Memory B cell (primary cell): ENCODE data around the gene ERFL.

ENCODE experiments used
- ATAC-seq: fragments of 150-1000 bp; cut with Tn5 transposase; 2 replicates; pipeline ENCODE4 v1.10.0; 2021; ENCODE audit warnings: low read depth, mild to moderate bottlenecking, moderate library complexity
- DNase-seq, 2 donors: peaks; one replicate each; pipeline ENCODE4 v3.0.0; 2022; ENCODE audit warnings: low spot score in 2 of 2
- H3K27ac Mint-ChIP-seq: one replicate; pipeline ENCODE4 v1.8.0; 2022; ENCODE audit warnings: mild to moderate bottlenecking, moderate library complexity, mixed read lengths
- H3K27me3 Mint-ChIP-seq: one replicate; pipeline ENCODE4 v1.8.0; 2022; ENCODE audit warnings: mixed read lengths
- H3K36me3 Mint-ChIP-seq: one replicate; pipeline ENCODE4 v1.8.0; 2022; ENCODE audit warnings: mild to moderate bottlenecking, mixed read lengths
- H3K4me1 Mint-ChIP-seq: one replicate; pipeline ENCODE4 v1.8.0; 2022; ENCODE audit warnings: mixed read lengths
- H3K4me3 Mint-ChIP-seq: one replicate; pipeline ENCODE4 v1.8.0; 2022; ENCODE audit warnings: mild to moderate bottlenecking, moderate library complexity, mixed read lengths
- H3K9me3 Mint-ChIP-seq: one replicate; pipeline ENCODE4 v1.8.0; 2022; ENCODE audit warnings: mixed read lengths

Gene ERFL

DNA sequence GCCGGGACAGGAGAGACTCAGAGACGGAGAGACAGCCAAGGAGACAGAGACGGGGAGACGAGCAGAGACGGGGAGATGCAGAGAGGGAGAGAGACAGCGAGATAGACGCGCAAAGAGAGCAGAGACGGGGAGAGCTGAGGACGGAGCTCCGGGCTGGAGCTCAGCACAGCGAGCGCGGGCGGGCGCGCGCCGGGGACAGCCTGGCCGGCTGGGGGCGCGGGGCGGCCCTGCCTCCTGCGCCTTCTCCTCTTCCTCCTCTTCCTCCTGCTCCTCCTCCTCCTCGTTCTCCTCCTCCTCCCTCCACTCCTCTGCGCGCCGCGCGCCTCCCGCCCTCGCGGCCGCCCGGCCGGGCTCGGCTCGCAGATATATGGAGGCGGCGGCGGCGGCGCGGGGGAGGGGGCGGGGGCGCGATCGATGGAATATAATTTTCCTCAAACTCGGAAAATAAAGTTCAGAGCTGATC lies at the start of gene ERFL:
TSS of gene ERFL (minus strand) at position 229 of the 463 bp plus-strand sequence. CDS start 15,530 bp downstream, outside the sequence.
- Mint-ChIP-seq H3K36me3 (peaks cover 2% of the 10 kb centered on the region), H3K27me3 (peaks cover 9% of the 10 kb centered on the region), H3K4me1 (peaks cover 30% of the 10 kb centered on the region), H3K4me3 (peak within 1 kb of the TSS; percentile 90), H3K9me3 (no peaks in the 10 kb centered on the region), H3K27ac (peak within 1 kb of the TSS; percentile 60)
- peak; percentile 38 for ATAC-seq
- DNase-seq: no peak

GRCh38 chr19:41977916-41978315 lies 49.7 kb upstream of the ERFL start:
- Mint-ChIP-seq H3K4me1 (no peaks in the 10 kb centered on the region), H3K27ac (no peak overlapping the region), H3K36me3 (peaks cover 4% of the 10 kb centered on the region), H3K27me3 (no peaks in the 10 kb centered on the region), H3K4me3 (no peak overlapping the region), H3K9me3 (no peaks in the 10 kb centered on the region)
- no peak for ATAC-seq
- no peak for DNase-seq

- peaks cover 2% of the 10 kb centered on the region for H3K36me3 Mint-ChIP-seq
- ATAC-seq (no peak), DNase-seq (no peak)
- H3K27ac Mint-ChIP-seq: no peak overlapping the region
- no peak overlapping the region for H3K4me3 Mint-ChIP-seq
- no peaks in the 10 kb centered on the region for H3K9me3 Mint-ChIP-seq
- no peaks in the 10 kb centered on the region for H3K4me1 Mint-ChIP-seq
- no peaks in the 10 kb centered on the region for H3K27me3 Mint-ChIP-seq
These were observed 46.4 kb upstream of the ERFL start for GRCh38 chr19:41974652-41975051.

DNA sequence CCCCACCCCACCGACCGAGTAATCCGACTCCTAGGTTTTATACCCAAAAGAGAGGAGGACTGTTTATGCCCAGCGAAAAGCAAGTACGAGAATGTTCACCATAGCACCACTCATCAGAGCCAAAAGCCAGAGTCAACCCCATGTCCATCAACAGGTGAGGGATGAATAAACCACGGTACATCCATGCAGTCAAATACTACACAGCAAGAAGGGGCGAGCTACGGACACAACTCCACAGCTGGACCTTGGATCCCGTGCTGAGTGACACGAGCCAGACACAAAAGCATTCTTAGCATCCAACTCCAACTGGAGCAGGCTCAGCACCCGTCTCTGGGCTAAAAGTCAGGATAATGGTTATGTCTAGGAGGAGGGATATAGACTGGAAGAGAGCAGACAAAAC lies 43.1 kb upstream of the ERFL start:
- no peak for DNase-seq
- ATAC-seq: no peak
- H3K27me3 Mint-ChIP-seq: peaks cover 6% of the 10 kb centered on the region
- H3K4me1 Mint-ChIP-seq: no peaks in the 10 kb centered on the region
- no peaks in the 10 kb centered on the region for H3K9me3 Mint-ChIP-seq
- H3K4me3 Mint-ChIP-seq: no peak overlapping the region
- peaks cover 3% of the 10 kb centered on the region for H3K36me3 Mint-ChIP-seq
- no peak overlapping the region for H3K27ac Mint-ChIP-seq

DNA sequence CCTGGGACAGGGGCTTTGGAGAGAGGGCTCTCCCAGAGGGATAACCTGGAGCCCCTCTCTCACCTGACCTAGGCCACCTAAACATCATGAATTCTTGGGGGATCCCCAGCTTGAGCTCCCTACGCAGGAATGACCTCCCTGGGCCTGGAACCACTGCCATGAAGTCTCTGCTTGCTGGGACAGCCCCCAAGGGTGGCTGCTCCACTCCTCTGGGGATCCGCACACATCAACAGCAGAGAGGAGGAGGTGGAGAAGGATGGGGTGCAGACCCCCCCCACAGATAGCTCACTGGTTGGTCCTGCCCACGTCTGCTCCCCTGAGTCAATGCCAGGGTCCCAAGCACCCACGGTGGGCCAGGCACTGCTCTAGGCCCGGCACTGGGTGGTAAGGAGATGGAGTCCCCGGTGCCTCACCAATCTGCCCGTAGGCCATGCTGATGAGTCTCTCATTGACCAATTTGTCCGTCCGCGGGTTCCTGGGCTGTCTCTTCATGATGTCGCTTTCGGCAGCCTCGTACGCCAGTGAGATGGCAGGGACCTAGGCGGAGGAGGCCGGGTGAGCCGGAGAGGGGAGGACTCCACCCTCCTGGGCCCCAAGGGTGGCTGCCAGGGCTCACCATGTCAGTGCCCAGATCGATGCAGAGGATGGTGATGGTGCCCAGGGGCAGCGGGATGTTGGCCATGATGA lies 41.7 kb upstream of the ERFL start:
- Mint-ChIP-seq H3K4me3 (no peak overlapping the region), H3K4me1 (no peaks in the 10 kb centered on the region), H3K27ac (no peak overlapping the region), H3K36me3 (peaks cover 2% of the 10 kb centered on the region), H3K27me3 (peaks cover 6% of the 10 kb centered on the region), H3K9me3 (no peaks in the 10 kb centered on the region)
- DNase-seq: no peak
- ATAC-seq: no peak

DNA sequence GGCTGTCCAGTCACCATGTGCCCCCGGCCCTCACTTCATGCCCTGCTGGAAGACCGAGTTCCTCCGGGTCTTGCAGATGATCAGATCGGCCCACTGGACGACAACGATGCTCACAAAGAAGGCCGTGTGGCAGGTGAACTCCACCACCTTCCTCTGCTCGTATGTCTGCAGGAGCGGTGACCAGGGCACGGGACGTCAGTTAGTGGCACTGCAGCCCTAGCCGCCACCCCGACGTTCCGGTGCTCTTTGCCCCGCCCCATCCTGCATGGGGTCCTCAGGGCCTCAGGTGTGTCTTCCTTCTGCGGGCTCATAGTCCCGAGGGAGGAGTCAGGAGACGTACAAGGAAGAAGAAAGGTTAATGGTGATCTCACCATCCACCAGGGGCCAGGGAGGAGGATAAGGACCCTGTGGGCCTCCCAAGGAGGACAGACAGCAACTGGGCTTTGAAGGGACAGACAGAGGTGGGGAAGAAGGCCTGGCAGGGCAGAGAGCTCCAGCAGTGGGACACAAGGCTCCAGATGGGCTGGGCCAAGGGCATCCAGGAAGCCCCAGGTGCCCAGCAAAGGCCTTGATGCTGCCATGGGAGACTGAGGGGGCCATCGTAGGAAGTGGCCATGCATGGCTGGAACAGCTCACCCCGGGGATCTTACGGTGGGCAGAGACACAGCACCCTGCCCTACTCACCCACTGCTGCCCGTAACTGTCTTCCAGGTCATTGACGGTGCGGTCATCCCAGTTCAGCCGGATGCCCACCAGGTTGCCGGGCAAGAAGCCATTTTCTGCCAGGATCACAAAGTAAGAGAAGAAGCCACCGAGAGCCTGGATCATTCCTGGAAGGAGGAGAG lies 40.7 kb upstream of the ERFL start:
- no peak for ATAC-seq
- Mint-ChIP-seq H3K4me1 (no peaks in the 10 kb centered on the region), H3K27me3 (peaks cover 6% of the 10 kb centered on the region), H3K27ac (no peak overlapping the region), H3K36me3 (peaks cover 2% of the 10 kb centered on the region), H3K9me3 (no peaks in the 10 kb centered on the region), H3K4me3 (no peak overlapping the region)
- no peak for DNase-seq

- DNase-seq (no peak), ATAC-seq (no peak)
- H3K4me3 Mint-ChIP-seq: no peak overlapping the region
- no peak overlapping the region for H3K27ac Mint-ChIP-seq
- peaks cover 2% of the 10 kb centered on the region for H3K36me3 Mint-ChIP-seq
- no peaks in the 10 kb centered on the region for H3K9me3 Mint-ChIP-seq
- peaks cover 9% of the 10 kb centered on the region for H3K27me3 Mint-ChIP-seq
- H3K4me1 Mint-ChIP-seq: no peaks in the 10 kb centered on the region
These were observed 39.0 kb upstream of the ERFL start for GRCh38 chr19:41967054-41967783.

DNA sequence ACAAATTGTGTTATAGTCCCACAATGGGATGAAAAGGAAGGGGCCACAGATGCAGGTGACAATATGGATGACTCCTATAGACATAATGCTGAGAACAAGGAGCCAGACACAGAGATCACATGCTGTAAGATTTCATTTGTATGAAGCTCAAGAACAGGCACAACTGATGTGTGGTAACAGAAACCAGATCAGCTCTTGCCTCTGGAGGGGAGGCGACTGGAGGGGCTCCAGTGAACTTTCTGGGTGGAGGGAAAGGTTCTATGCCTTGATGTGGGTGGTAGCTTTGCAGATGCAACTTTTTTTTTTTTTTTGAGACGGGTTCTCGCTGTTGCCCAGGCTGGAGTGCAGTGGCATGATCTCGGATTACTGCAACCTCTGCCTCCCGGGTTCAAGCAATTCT lies 36.9 kb upstream of the ERFL start:
- Mint-ChIP-seq H3K27me3 (peaks cover 14% of the 10 kb centered on the region), H3K9me3 (no peaks in the 10 kb centered on the region), H3K27ac (no peak overlapping the region), H3K36me3 (peaks cover 2% of the 10 kb centered on the region), H3K4me1 (no peaks in the 10 kb centered on the region), H3K4me3 (no peak overlapping the region)
- no peak for DNase-seq
- no peak for ATAC-seq

GRCh38 chr19:41960973-41961372 lies 32.7 kb upstream of the ERFL start:
- Mint-ChIP-seq H3K36me3 (peaks cover 2% of the 10 kb centered on the region), H3K9me3 (no peaks in the 10 kb centered on the region), H3K27ac (no peak overlapping the region), H3K27me3 (peaks cover 7% of the 10 kb centered on the region), H3K4me3 (peak overlapping the region; percentile 34), H3K4me1 (peaks cover 12% of the 10 kb centered on the region)
- ATAC-seq (no peak), DNase-seq (no peak)

- DNase-seq: peak; percentile 77 to 83
- peaks cover 7% of the 10 kb centered on the region for H3K27me3 Mint-ChIP-seq
- peak within 1 kb of the TSS; percentile 25 for H3K27ac Mint-ChIP-seq
- peak within 1 kb of the TSS; percentile 92 for H3K4me3 Mint-ChIP-seq
- peak; percentile 88 for ATAC-seq
- no peaks in the 10 kb centered on the region for H3K9me3 Mint-ChIP-seq
- peaks cover 12% of the 10 kb centered on the region for H3K4me1 Mint-ChIP-seq
- peaks cover 3% of the 10 kb centered on the region for H3K36me3 Mint-ChIP-seq
These were observed 31.1 kb upstream of the ERFL start, which contains the start of gene RABAC1 for GRCh38 chr19:41959056-41960053. TSS of gene RABAC1 (minus strand) at chr19:41959321. CDS start at chr19:41959292, 29 bp downstream.

GRCh38 chr19:41958367-41959055 lies 30.3 kb upstream of the ERFL start:
- no peaks in the 10 kb centered on the region for H3K9me3 Mint-ChIP-seq
- peaks cover 7% of the 10 kb centered on the region for H3K27me3 Mint-ChIP-seq
- peaks cover 12% of the 10 kb centered on the region for H3K4me1 Mint-ChIP-seq
- ATAC-seq: peak; percentile 58
- peak overlapping the region; percentile 92 for H3K4me3 Mint-ChIP-seq
- H3K36me3 Mint-ChIP-seq: peaks cover 3% of the 10 kb centered on the region
- peak overlapping the region; percentile 25 for H3K27ac Mint-ChIP-seq
- DNase-seq: peak; percentile 56 to 73

DNA sequence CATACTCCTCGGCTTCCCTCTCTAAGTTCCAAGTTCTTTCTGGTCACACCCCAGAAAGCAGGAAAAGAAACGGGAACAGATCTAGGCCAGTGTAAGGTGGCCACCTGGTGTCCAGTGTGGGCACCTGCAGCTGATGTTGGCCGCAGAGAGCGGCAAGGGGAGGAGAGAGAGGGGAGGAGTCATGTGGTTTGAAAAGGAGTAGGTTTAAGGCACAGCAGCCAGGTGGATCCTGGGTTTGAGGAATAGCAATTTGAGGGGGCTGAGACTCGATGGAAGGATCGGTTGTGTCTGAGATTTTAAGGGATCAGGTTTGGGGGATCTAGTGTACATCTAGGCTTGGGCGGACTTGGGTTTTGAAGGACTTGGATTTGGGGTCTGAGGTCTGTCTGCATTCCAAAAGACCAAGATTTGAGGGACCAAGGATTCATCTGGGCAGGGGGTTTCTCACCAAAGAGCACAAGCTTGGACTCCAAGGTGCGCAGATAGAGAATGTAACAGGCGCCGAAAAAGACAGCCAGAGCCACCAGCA lies 29.7 kb upstream of the ERFL start:
- no peak for DNase-seq
- peak; percentile 31 for ATAC-seq
- peaks cover 5% of the 10 kb centered on the region for H3K27me3 Mint-ChIP-seq
- H3K4me1 Mint-ChIP-seq: peaks cover 12% of the 10 kb centered on the region
- peaks cover 3% of the 10 kb centered on the region for H3K36me3 Mint-ChIP-seq
- peak overlapping the region; percentile 92 for H3K4me3 Mint-ChIP-seq
- no peaks in the 10 kb centered on the region for H3K9me3 Mint-ChIP-seq
- H3K27ac Mint-ChIP-seq: peak overlapping the region; percentile 25
